ENCODE measurements around the gene G6PD.
A peak's percentile ranks its signal among the peaks of the same experiment; 100 is the strongest.

The G6PD gene

DNA sequence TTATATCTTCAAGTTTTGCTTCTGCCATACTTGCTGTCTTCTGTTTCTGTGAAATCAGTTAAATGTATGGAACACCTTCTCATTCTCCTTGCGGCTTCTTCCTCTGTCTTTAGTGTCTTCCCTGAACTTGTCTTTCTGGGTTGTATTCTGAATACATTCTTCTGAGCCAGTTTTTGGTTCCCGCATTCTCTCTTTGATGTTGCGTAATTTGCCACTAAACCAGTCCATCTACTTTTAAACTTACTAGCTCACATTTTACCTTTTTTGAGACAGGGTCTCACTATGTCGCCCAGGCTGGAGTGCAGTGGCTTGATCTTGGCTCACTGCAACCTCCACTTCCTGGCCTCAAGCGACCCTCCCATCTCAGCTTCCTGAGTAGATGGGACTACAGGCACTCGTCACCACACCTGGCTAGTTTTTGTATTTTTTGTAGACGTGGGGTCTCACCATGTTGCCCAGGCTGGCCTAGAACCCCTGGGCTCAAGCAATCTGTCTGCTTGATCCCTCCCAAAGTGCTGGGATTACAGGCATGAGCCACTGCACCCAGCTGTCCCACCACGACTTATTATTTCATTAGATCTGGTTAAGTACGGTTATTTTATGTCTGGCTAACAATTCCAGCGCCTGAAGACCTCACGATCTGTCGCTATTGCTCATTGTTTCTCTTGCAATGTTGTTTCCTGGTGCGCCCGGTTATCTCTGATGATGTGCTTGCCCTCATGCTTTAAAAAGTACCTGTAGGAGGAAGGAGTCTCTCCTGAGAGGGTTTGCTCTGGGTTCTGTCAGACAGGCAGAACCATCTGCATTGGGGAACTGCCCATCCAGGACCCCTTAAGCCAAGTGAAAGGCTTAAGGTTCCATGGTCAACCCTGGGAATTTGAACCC is 20.8 kb downstream of the G6PD start:
- DNase-seq (ENCODE audit: low read depth) = no peak
- TF ChIP-seq, protein P1, sequence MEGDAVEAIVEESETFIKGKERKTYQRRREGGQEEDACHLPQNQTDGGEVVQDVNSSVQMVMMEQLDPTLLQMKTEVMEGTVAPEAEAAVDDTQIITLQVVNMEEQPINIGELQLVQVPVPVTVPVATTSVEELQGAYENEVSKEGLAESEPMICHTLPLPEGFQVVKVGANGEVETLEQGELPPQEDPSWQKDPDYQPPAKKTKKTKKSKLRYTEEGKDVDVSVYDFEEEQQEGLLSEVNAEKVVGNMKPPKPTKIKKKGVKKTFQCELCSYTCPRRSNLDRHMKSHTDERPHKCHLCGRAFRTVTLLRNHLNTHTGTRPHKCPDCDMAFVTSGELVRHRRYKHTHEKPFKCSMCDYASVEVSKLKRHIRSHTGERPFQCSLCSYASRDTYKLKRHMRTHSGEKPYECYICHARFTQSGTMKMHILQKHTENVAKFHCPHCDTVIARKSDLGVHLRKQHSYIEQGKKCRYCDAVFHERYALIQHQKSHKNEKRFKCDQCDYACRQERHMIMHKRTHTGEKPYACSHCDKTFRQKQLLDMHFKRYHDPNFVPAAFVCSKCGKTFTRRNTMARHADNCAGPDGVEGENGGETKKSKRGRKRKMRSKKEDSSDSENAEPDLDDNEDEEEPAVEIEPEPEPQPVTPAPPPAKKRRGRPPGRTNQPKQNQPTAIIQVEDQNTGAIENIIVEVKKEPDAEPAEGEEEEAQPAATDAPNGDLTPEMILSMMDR (conservative IDR thresholded peaks at IDR 0.05; ENCODE audit: control insufficient read depth, insufficient read depth, low read depth, low read length) = no peak

DNA sequence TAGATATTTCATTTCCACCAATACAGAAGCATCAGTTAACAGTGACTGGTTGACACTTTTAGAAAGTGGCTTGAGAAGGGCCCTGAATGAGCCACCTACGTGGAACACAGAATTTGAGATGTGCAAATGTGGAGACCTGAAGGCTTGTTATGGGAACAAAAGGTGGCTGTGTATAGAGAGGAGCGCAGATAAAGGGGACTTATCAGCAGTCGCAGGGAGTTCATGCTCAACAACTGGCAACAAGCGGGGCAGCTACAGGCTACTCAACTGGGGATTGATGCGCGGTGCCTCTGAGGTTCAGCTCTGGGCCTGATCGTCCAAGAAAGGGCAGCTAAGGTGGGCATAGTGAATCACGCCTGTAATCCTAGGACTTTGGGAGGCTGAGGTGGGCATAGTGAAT is 27.3 kb downstream of the G6PD start:
- H3K4me3 ChIP-seq (ENCODE audit: control insufficient read depth, low read depth, low read length) = no peak overlapping the region
- TF ChIP-seq, protein P1 (conservative IDR thresholded peaks at IDR 0.05; ENCODE audit: control insufficient read depth, insufficient read depth, low read depth, low read length) = no peak
- no peak for DNase-seq (ENCODE audit: low read depth)

More for the DNA sequence above, 20.8 kb downstream of the G6PD start:
- no peak overlapping the region for H3K4me3 ChIP-seq (ENCODE audit: control insufficient read depth, low read depth, low read length)

GRCh38 chrX:154517101-154517781 is 29.4 kb downstream of the G6PD start:
- TF ChIP-seq, protein P1 (conservative IDR thresholded peaks at IDR 0.05; ENCODE audit: control insufficient read depth, insufficient read depth, low read depth, low read length) = no peak
- H3K4me3 ChIP-seq (ENCODE audit: control insufficient read depth, low read depth, low read length) = no peak overlapping the region

DNA sequence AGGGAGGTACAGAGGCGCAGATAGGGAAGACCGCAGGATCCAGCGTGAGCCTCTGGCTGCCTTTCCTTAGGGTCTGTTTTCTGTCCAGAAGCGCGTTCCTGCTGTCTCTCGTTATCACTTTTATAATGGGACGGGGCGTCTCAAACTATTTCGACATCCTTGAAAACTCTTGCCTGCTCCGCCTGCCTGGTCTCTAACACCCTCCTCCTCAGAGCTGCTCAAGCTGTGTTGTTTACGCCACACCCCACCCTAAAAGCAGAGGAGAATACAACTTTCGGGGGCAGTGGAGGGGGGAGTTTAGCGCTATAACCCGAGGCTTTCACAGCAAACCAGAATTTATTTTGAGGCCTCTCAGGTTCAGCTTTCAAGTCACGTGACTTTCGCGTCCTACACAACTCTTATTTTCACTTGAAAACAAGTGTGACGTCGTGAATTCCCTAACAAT is 30.0 kb downstream of the G6PD start:
- TF ChIP-seq, protein P1 (conservative IDR thresholded peaks at IDR 0.05; ENCODE audit: control insufficient read depth, insufficient read depth, low read depth, low read length) = no peak
- H3K4me3 ChIP-seq (ENCODE audit: control insufficient read depth, low read depth, low read length) = peak overlapping the region; percentile 51
- DNase-seq (ENCODE audit: low read depth) = peak; percentile 71

More at GRCh38 chrX:154517101-154517781, 29.4 kb downstream of the G6PD start:
- no peak for DNase-seq (ENCODE audit: low read depth)

DNA sequence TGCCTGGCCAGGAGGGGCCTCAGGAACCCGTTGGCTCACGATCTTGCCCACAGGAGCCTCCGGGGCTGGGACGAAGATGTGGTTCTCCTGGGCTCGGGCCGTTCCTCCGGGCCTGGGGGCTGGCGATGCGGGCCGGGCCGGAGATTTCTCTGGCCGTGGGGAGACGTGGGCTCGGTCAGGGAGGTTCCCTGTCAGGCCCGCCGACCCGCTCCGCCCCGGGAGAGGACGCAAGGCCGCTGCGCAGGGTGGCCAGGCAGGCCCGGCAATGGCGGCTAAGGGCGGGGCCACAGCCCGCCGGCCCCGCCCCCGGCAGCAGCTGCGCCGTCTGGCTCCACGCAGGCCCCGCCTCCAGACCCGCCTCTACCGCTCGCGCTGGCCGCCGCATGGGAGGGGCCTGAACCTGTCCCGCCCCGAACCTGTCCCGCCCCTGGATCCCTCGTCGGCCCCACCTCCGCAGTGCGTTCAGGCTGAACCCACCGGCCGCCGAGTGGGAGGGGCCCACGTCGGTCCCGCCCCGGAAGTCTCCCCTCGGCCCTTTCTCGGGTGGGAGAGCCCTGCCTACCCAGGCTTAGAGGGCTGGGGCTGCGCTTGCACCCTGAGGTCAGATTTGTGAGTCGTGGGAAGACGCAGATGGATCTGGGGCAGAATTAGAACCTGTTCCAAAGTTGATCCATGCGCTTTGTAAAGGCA is 30.5 kb downstream of the G6PD start, which contains the start of gene FAM3A:
Gene FAM3A (minus strand): TSS at position 267 of the 690 bp plus-strand sequence. CDS start 460 bp downstream, outside the sequence.
- TF ChIP-seq, protein P1 (conservative IDR thresholded peaks at IDR 0.05; ENCODE audit: control insufficient read depth, insufficient read depth, low read depth, low read length) = no peak
- DNase-seq (ENCODE audit: low read depth) = peak; percentile 83
- peak within 1 kb of the TSS; percentile 65 for H3K4me3 ChIP-seq (ENCODE audit: control insufficient read depth, low read depth, low read length)
